GM21447 (cell line): ENCODE measurements around the gene NUDT14.

Experiments
- ATAC-seq: cut with Tn5 transposase; IDR thresholded peaks from one replicate; pipeline ENCODE4 v1.9.1; 2021; ENCODE audit not compliant: unreplicated experiment

NUDT14 gene

GRCh38 chr14:105137481-105138020 is 43.6 kb downstream of the NUDT14 start:
- ATAC-seq = no peak

- ATAC-seq = no peak
These were observed 44.5 kb downstream of the NUDT14 start for GRCh38 chr14:105136401-105137322.

GRCh38 chr14:105135700-105136395 is 45.3 kb downstream of the NUDT14 start:
- ATAC-seq = no peak

GRCh38 chr14:105132921-105133654 is 48.0 kb downstream of the NUDT14 start:
- no peak for ATAC-seq

GRCh38 chr14:105131241-105131640 is 49.9 kb downstream of the NUDT14 start:
- no peak for ATAC-seq

- ATAC-seq = no peak
These were observed 53.1 kb downstream of the NUDT14 start for GRCh38 chr14:105128059-105128458.

- ATAC-seq = no peak
These were observed 54.2 kb downstream of the NUDT14 start for GRCh38 chr14:105126981-105127329.

GRCh38 chr14:105126126-105126980 is 54.8 kb downstream of the NUDT14 start:
- no peak for ATAC-seq

GRCh38 chr14:105124823-105125222 is 56.3 kb downstream of the NUDT14 start:
- no peak for ATAC-seq

GRCh38 chr14:105123981-105124765 is 56.9 kb downstream of the NUDT14 start:
- no peak for ATAC-seq

- ATAC-seq = no peak
These were observed 57.9 kb downstream of the NUDT14 start for GRCh38 chr14:105123064-105123665.
